Airway epithelial cell (primary cell): ENCODE measurements around the gene KHDC4. TPM values are rescaled to one million over a fixed set of nuclear protein-coding genes. Genes with fewer than 3 reads are reported as not detected.

ENCODE experiments used
- total RNA-seq: library from RNA; depleted of rRNA; stranded (reverse); fragments of >200 nt; gene quantifications from 2 replicates; pipeline ENCODE4 v1.2.3, GENCODE V29; 2015

Gene KHDC4
- total RNA-seq, result 11.8 and 23.5 TPM in 2 replicates

GRCh38 chr1:155934097-155934935 is at the start of gene KHDC4:
Gene KHDC4 (minus strand): TSS chr1:155934413. CDS start chr1:155934373, 40 bp downstream.

DNA sequence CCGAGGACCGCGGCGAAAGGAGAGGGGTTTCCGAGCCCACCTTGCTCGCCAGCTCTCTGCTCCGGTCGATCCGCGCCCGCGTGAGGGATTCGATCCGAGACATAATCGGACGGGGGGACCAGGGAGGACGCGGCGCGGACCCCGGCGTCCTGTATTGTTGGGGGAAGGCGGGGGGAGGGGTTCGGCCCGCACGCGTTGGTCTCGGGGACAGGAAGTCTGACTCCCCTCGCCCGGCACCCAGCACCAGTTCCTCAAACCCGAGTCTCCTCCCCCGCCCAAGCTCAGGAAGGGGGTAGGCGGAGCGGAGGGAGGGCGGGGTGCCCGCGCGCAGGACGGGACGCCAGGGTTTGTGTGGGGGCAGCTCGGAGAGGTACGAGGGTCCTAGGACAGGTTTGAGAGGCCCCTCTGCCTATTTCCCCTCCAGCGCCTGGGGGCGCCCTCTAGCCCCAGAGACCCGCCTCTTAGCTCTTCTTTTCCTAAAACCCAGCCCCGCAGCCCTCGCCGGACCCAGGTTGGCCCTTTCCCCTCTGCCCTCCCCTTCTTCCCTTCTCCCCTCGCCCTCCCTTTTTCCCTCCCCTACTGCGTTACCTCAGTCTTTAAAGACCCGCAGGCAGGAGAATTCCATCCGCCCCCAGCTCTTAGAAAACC is 44.2 kb upstream of the KHDC4 start, which contains the start of gene ARHGEF2:
TSS of gene ARHGEF2 (minus strand) at position 223 of the 648 bp plus-strand sequence. CDS start at position 103, 120 bp downstream.

DNA sequence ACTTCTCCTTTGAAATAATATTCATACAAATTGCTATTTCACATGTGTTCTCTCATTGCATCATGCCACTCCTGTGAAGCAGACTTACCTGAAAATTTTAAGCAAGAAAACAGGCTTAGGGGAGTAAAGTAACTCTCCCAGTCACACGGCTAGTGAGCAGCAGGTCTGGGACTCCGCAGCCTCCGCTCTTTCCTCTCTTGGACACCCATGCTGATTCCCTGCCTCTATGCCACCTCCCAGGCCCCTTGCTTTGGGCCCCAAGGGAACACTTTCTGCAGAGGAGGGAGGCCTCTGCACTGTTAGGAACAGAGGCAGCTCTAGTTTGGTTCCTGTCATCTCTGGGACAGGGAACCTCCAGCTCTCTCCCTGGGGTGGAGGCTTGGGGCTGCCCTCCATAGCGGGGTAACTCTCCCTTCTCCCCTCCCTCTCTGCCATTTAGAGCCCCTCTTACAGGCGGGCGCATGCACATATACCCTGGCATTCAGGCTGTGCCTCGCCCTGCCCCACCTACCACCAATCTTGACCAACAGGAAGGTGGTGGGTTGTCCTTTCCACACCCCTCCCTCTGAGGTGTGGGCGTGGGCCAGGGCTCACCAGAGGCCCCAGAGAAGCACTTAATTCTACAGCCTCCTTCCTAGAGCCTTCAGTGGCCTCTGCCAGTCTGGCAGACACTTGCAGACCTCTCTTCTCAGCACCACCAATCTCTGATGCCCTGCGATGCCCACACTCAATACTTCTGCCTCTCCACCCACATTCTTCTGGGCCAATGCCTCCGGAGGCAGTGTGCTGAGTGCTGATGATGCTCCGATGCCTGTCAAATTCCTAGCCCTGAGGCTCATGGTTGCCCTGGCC is 7.0 kb upstream of the KHDC4 start, which contains the start of gene RXFP4:
TSS of gene RXFP4 (plus strand) at position 646 of the 852 bp plus-strand sequence. CDS start at position 718, 72 bp downstream.

GRCh38 chr1:155911156-155912055 is 22.8 kb downstream of the KHDC4 start, which contains the start of gene RIT1:
Gene RIT1 (minus strand): TSS chr1:155911349. CDS start chr1:155910761, 588 bp downstream.

Other genes starting within 250 kb of the KHDC4 start
- 36.4 and 39.1 TPM in 2 replicates for gene YY1AP1, start 245.6 kb downstream of the KHDC4 start, total RNA-seq
- gene DAP3, start 245.3 kb downstream of the KHDC4 start, total RNA-seq, result 72.8 and 124 TPM in 2 replicates
- gene GON4L, start 77.2 kb downstream of the KHDC4 start, total RNA-seq, result 12.6 and 13.3 TPM in 2 replicates
- gene SYT11, start 74.8 kb downstream of the KHDC4 start, total RNA-seq, result 1.3 TPM in 2 replicates
- gene RIT1, start 23.1 kb downstream of the KHDC4 start, total RNA-seq, result 30.2 and 32.4 TPM in 2 replicates
- not detected in 2 replicates for gene RXFP4, start 7.2 kb upstream of the KHDC4 start, total RNA-seq
- gene ARHGEF2, start 44.1 kb upstream of the KHDC4 start, total RNA-seq, result 43.3 and 44.3 TPM in 2 replicates
- 355 and 375 TPM in 2 replicates for gene SSR2, start 86.5 kb upstream of the KHDC4 start, total RNA-seq
- gene UBQLN4, start 119.4 kb upstream of the KHDC4 start, total RNA-seq, result 21.4 and 25.2 TPM in 2 replicates
- gene LAMTOR2, start 120.4 kb upstream of the KHDC4 start, total RNA-seq, result 103 and 130 TPM in 2 replicates
- 206 and 251 TPM in 2 replicates for gene RAB25, start 126.7 kb upstream of the KHDC4 start, total RNA-seq
- gene MEX3A, start 148.1 kb upstream of the KHDC4 start, total RNA-seq, result 3.3 and 7.6 TPM in 2 replicates
- gene LMNA, start 180.3 kb upstream of the KHDC4 start, total RNA-seq, result 995 and 1,028 TPM in 2 replicates
- 7.6 and 16.6 TPM in 2 replicates for gene SEMA4A, start 219.2 kb upstream of the KHDC4 start, total RNA-seq